IPS-20b (cell line): ENCODE data around the gene WDR81.

Experiments used
- H3K27ac ChIP-seq: one replicate; pipeline ENCODE4 v1.5.1; 2013; ENCODE audit warnings: low read length
- H3K27me3 ChIP-seq: 2 replicates; pipeline ENCODE4 v1.6.1; 2013; ENCODE audit warnings: mild to moderate bottlenecking, low read length, inconsistent platforms; ENCODE audit not compliant: insufficient read depth
- H3K36me3 ChIP-seq: 2 replicates; pipeline ENCODE4 v1.6.1; 2013; ENCODE audit warnings: low read depth, mild to moderate bottlenecking, inconsistent platforms, low read length, moderate library complexity; ENCODE audit not compliant: insufficient read depth
- H3K4me1 ChIP-seq: 2 replicates; pipeline ENCODE4 v1.6.1; 2013; ENCODE audit warnings: mild to moderate bottlenecking, control low read depth, inconsistent platforms, low read length, moderate library complexity; ENCODE audit not compliant: insufficient read depth
- H3K4me3 ChIP-seq: 2 replicates; pipeline ENCODE4 v1.5.1; 2013; ENCODE audit warnings: mild to moderate bottlenecking, low read length, inconsistent platforms
- H3K9ac ChIP-seq: 2 replicates; pipeline ENCODE4 v1.6.1; 2013; ENCODE audit warnings: low read depth, mild to moderate bottlenecking, inconsistent platforms, low read length, moderate library complexity
- H3K9me3 ChIP-seq: 2 replicates; pipeline ENCODE4 v1.6.1; 2013; ENCODE audit warnings: mild to moderate bottlenecking, low read depth, low read length, inconsistent platforms; ENCODE audit not compliant: insufficient read depth

Gene WDR81

DNA sequence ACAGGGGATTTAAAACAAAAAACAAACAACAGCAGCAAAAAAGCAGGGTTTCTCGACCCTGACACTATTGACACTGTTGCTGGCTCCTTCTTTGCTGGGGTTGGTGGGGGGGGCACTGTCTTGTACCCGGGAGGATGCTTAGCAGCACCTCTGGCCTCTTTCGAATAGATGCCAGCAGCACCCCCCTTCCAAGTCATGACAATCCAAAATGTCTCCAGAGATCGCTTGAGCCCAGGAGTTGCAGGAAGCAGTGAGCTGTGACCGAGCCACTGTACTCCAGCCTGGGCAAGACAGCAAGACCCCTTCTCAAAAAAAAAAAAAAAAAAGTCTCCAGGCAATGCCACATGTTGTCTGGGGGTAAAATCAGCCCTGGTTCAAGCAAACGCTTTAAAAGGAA, 57.7 kb downstream of the WDR81 start:
- H3K4me1 ChIP-seq, result no peaks in the 10 kb centered on the region
- peaks cover 77% of the 10 kb centered on the region for H3K36me3 ChIP-seq
- no peaks in the 10 kb centered on the region for H3K9me3 ChIP-seq

DNA sequence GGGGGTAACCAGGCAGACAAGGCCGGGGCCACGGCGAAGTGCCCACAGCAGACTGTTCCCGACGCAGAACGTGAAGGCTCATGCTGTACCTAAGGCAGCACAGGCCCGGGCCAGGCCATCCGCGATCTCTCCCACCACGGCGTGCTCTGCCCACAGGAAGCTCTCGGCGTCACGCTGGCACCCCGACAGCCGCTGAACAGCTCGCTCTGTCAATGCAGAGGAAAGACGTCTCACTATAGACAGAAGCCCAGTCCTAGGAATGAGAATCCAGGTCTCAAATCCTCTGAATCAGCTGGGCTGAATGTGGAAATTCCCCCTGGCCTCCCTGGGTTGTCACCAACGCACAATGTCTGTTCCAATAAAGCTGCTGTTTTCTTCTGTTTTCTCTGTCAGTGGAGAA, 58.8 kb downstream of the WDR81 start:
- Histone ChIP-seq H3K27ac (no peak overlapping the region), H3K9ac (no peak overlapping the region), H3K36me3 (peaks cover 69% of the 10 kb centered on the region), H3K4me1 (no peaks in the 10 kb centered on the region), H3K9me3 (no peaks in the 10 kb centered on the region), H3K27me3 (no peaks in the 10 kb centered on the region), H3K4me3 (no peak overlapping the region)

More for the DNA sequence above, 57.7 kb downstream of the WDR81 start:
- H3K27me3 ChIP-seq, result no peaks in the 10 kb centered on the region
- no peak overlapping the region for H3K4me3 ChIP-seq
- no peak overlapping the region for H3K27ac ChIP-seq
- no peak overlapping the region for H3K9ac ChIP-seq

- Histone ChIP-seq H3K27me3 (no peaks in the 10 kb centered on the region), H3K9ac (no peak overlapping the region), H3K27ac (no peak overlapping the region), H3K36me3 (peaks cover 64% of the 10 kb centered on the region), H3K4me1 (no peaks in the 10 kb centered on the region), H3K4me3 (no peak overlapping the region), H3K9me3 (no peaks in the 10 kb centered on the region)
Measured at GRCh38 chr17:1783834-1784611, 59.5 kb downstream of the WDR81 start.

GRCh38 chr17:1785930-1786329, 61.4 kb downstream of the WDR81 start:
- H3K27ac ChIP-seq, result no peak overlapping the region
- no peak overlapping the region for H3K4me3 ChIP-seq
- no peak overlapping the region for H3K9ac ChIP-seq
- H3K4me1 ChIP-seq, result no peaks in the 10 kb centered on the region
- no peaks in the 10 kb centered on the region for H3K9me3 ChIP-seq
- H3K27me3 ChIP-seq, result no peaks in the 10 kb centered on the region
- peaks cover 54% of the 10 kb centered on the region for H3K36me3 ChIP-seq

- H3K27me3 ChIP-seq, result no peaks in the 10 kb centered on the region
- H3K9me3 ChIP-seq, result no peaks in the 10 kb centered on the region
- H3K9ac ChIP-seq, result no peak overlapping the region
- H3K27ac ChIP-seq, result no peak overlapping the region
- peaks cover 47% of the 10 kb centered on the region for H3K36me3 ChIP-seq
- no peak overlapping the region for H3K4me3 ChIP-seq
- no peaks in the 10 kb centered on the region for H3K4me1 ChIP-seq
Measured at GRCh38 chr17:1786708-1787107, 62.2 kb downstream of the WDR81 start.

DNA sequence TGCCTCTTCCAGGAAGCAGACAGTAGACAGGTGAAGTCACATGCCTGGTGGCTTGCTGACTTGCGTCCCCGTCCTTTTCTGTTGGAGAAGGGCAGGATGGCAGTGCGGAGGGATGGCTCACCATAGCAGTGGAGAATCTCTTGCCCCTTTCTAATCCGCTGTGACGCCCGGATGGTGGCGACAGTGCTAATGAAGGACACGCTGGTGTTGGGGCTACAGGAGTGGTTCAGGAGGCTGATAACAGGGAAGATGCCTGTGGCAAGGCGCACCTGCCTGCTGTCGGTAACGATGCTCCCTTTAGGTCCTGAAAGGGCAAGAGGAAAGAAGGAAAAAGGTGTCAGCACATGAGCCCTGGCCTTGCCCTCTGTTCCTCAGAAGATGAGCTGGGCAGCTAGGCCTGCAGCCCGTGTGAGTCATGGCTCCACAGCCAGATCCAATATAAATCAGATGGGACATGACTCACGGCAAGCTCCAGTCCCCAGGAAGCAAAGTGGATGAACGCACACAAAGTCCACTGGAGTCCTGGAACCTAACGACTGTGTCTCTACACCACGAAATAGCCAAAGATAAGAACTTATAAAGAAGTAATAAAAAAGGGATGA, 62.9 kb downstream of the WDR81 start:
- Histone ChIP-seq H3K4me1 (no peaks in the 10 kb centered on the region), H3K27ac (no peak overlapping the region), H3K9me3 (no peaks in the 10 kb centered on the region), H3K27me3 (no peaks in the 10 kb centered on the region), H3K4me3 (no peak overlapping the region), H3K36me3 (peaks cover 42% of the 10 kb centered on the region), H3K9ac (no peak overlapping the region)
